DND-41 (cell line): ENCODE measurements around the gene ZCCHC8.

ENCODE experiments used
- EZH2 ChIP-seq: IDR thresholded peaks from 3 replicates; pipeline ENCODE4 v1.6.1; 2012; ENCODE audit warnings: borderline replicate concordance, low read depth, mild to moderate bottlenecking, moderate library complexity, low read length, inconsistent platforms; ENCODE audit not compliant: severe bottlenecking
- TF ChIP-seq, protein P1 (sequence below): IDR thresholded peaks from 2 replicates; pipeline ENCODE4 v1.5.1; 2012; ENCODE audit warnings: borderline replicate concordance, low read length, moderate library complexity, mild to moderate bottlenecking; ENCODE audit not compliant: poor library complexity, severe bottlenecking; ENCODE audit errors: extremely low read depth

DNA sequence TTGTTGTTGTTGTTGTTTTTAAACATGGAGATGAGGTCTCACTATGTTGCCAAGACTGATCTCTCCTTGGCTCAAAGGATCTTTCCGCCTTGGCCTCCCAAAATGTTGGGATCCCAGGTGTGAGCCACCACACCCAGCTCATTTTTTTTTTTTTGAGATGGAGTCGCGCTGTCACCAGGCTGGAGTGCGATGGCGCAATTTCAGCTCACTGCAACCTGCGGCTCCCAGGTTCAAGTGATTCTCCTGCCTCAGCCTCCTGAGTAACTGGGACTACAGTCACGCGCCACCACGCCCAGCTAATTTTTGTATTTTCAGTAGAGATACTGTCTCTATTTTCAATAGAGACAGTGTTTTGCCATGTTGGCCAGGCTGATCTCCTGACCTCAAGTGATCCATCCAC lies 73.3 kb downstream of the ZCCHC8 start:
- TF ChIP-seq, protein P1, sequence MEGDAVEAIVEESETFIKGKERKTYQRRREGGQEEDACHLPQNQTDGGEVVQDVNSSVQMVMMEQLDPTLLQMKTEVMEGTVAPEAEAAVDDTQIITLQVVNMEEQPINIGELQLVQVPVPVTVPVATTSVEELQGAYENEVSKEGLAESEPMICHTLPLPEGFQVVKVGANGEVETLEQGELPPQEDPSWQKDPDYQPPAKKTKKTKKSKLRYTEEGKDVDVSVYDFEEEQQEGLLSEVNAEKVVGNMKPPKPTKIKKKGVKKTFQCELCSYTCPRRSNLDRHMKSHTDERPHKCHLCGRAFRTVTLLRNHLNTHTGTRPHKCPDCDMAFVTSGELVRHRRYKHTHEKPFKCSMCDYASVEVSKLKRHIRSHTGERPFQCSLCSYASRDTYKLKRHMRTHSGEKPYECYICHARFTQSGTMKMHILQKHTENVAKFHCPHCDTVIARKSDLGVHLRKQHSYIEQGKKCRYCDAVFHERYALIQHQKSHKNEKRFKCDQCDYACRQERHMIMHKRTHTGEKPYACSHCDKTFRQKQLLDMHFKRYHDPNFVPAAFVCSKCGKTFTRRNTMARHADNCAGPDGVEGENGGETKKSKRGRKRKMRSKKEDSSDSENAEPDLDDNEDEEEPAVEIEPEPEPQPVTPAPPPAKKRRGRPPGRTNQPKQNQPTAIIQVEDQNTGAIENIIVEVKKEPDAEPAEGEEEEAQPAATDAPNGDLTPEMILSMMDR: no peak
- no peak for TF ChIP-seq EZH2
